Breast epithelium (tissue), 4 donors: ENCODE data around the gene LAG3. TPM values are rescaled to one million over a fixed set of nuclear protein-coding genes. Genes with fewer than 3 reads are reported as not detected.

Experiments used
- DNase-seq, 2 donors: peaks; one replicate each; pipeline ENCODE4 v3.0.0-alpha.2; 2019; ENCODE audit warnings: low spot score in 2 of 2
- H3K27ac ChIP-seq, 2 donors: fragments of 200-600 bp; sonication (generic) in 1 of 2; one replicate each; pipeline ENCODE4 v1.5.1; 2016 to 2019; ENCODE audit warnings: mild to moderate bottlenecking in 1 of 2
- H3K27me3 ChIP-seq, 2 donors: fragments of 200-600 bp; sonication (generic) in 1 of 2; one replicate each; pipeline versions ENCODE4 v1.5.1 to v1.6.0; 2017 to 2019; ENCODE audit warnings: control low read depth in 1 of 2, mild to moderate bottlenecking in 1 of 2
- H3K36me3 ChIP-seq: fragments of 200-600 bp; one replicate; pipeline ENCODE4 v1.5.1; 2019
- H3K4me1 ChIP-seq, 2 donors: fragments of 200-600 bp; sonication (generic); one replicate each; pipeline ENCODE4 v1.5.1; 2016 to 2019; ENCODE audit warnings: control low read depth in 1 of 2
- H3K4me3 ChIP-seq, 3 donors: fragments of 200-600 bp; sonication (generic); 1 replicate in 2 of 3; 2 replicates in 1 of 3; pipeline ENCODE4 v1.5.1; 2016 to 2019; ENCODE audit warnings: mild to moderate bottlenecking in 3 of 3, moderate library complexity in 2 of 3
- H3K9me3 ChIP-seq, 2 donors: fragments of 200-600 bp; sonication (generic) in 1 of 2; one replicate each; pipeline ENCODE4 v1.5.1; 2016 to 2019; ENCODE audit warnings: control low read depth in 1 of 2
- POLR2A ChIP-seq: fragments of 450-650 bp; IDR thresholded peaks from one replicate; pipeline ENCODE4 v1.6.1; 2016; ENCODE audit warnings: antibody characterized with exemption, mild to moderate bottlenecking, moderate library complexity
- POLR2AphosphoS5 ChIP-seq, 3 donors: sonication (generic); formaldehyde crosslinking; IDR thresholded peaks; one replicate each; pipeline ENCODE4 v1.6.1; 2017; ENCODE audit warnings: antibody characterized with exemption in 3 of 3
- intact Hi-C: fragments of 100-400 bp; cut with DNase I; formaldehyde crosslinking; loops from one replicate; pipeline ENCODE4 v1.15.1; 2023; ENCODE audit warnings: low total_unique reads
- total RNA-seq, 3 donors: library from RNA; depleted of rRNA; stranded (reverse); fragments of >200 nt; gene quantifications; one replicate each; pipeline ENCODE4 v1.1.0, GENCODE V29; 2016
- TF ChIP-seq, protein P1 (sequence below), 3 donors: fragments of 450-650 bp; IDR thresholded peaks; one replicate each; pipeline ENCODE4 v1.5.1; 2016 to 2017; ENCODE audit warnings: antibody characterized with exemption in 3 of 3, mild to moderate bottlenecking in 3 of 3, moderate library complexity in 3 of 3

Gene LAG3
- total RNA-seq, 3 donors from 2014 or later, result 0.44 to 1.3 (median 0.80) TPM

GRCh38 chr12:6820166-6820565, 47.8 kb downstream of the LAG3 start:
- intact Hi-C loops, result loop anchor here (10.0 kb wide), 1 partner anchor 205 kb away; no protein-coding TSS in a partner anchor
- Histone ChIP-seq H3K9me3 (no peaks in the 10 kb centered on the region), H3K27ac (no peak overlapping the region), H3K4me1 (peaks cover 0 to 2% of the 10 kb centered on the region in 2 donors), H3K4me3 (no peak overlapping the region), H3K27me3 (peaks cover 5 to 19% of the 10 kb centered on the region in 2 donors), H3K36me3 (no peaks in the 10 kb centered on the region)
- TF ChIP-seq, protein P1, sequence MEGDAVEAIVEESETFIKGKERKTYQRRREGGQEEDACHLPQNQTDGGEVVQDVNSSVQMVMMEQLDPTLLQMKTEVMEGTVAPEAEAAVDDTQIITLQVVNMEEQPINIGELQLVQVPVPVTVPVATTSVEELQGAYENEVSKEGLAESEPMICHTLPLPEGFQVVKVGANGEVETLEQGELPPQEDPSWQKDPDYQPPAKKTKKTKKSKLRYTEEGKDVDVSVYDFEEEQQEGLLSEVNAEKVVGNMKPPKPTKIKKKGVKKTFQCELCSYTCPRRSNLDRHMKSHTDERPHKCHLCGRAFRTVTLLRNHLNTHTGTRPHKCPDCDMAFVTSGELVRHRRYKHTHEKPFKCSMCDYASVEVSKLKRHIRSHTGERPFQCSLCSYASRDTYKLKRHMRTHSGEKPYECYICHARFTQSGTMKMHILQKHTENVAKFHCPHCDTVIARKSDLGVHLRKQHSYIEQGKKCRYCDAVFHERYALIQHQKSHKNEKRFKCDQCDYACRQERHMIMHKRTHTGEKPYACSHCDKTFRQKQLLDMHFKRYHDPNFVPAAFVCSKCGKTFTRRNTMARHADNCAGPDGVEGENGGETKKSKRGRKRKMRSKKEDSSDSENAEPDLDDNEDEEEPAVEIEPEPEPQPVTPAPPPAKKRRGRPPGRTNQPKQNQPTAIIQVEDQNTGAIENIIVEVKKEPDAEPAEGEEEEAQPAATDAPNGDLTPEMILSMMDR (IDR thresholded peaks at IDR 0.05), result no peak
- no peak for TF ChIP-seq POLR2AphosphoS5 (IDR thresholded peaks at IDR 0.05)
- TF ChIP-seq POLR2A, result no peak
- no peak for DNase-seq

- no peak for TF ChIP-seq POLR2AphosphoS5 (IDR thresholded peaks at IDR 0.05)
- TF ChIP-seq, protein P1 (IDR thresholded peaks at IDR 0.05), result no peak
- Histone ChIP-seq H3K27ac (peak within 1 kb of the TSS in 1 of 2 donors; percentile 48), H3K4me1 (peaks cover 0 to 4% of the 10 kb centered on the region in 2 donors), H3K27me3 (peaks cover 5 to 19% of the 10 kb centered on the region in 2 donors), H3K36me3 (no peaks in the 10 kb centered on the region), H3K4me3 (peak within 1 kb of the TSS; percentile 35 to 67 (median 48)), H3K9me3 (no peaks in the 10 kb centered on the region)
- DNase-seq, result no peak
- intact Hi-C loops, result loop anchor here (10.0 kb wide), 1 partner anchor 207 kb away; no protein-coding TSS in a partner anchor
Measured at GRCh38 chr12:6821591-6822425, 49.5 kb downstream of the LAG3 start, which contains the start of gene GPR162. Gene GPR162 (plus strand): TSS chr12:6821821. CDS start chr12:6823899, 2,078 bp downstream.

DNA sequence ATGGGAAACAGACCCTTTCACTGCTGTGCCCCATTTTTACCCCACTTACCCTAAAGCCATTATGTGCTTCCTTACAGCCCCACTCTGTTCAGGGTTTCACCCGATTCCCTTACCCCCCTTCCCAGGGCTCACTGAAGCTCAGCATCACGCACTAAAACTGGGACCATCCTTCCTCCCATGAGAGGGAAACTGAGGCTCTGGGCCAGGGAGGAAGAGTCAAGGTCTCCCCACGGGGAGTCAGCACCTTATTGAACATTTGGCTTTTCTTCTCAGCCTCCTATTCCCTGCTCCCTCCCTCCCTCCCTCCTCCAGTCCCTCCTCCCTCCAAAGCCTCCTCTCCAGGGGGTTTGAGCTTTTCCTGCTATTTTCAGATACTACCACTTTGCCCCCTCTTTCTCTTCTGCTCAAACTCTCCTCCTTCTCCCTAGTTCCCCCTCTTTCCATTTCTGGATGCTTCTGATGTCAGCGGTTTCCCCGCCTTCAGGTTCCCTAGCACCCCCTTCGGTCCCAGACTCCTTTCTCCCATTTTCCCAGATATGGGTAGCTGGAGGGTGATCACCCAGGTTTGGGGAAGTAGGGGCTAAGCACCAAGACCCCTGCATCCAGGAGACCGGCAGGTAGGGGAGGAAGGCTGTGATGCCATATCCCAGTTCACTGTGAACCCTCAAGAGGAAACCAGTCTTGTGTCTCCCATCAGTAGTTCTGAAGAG, 50.3 kb downstream of the LAG3 start:
- peaks cover 5 to 19% of the 10 kb centered on the region in 2 donors for H3K27me3 ChIP-seq
- DNase-seq, result no peak
- no peak overlapping the region for H3K27ac ChIP-seq
- peak overlapping the region in 1 of 3 donors; percentile 67 for H3K4me3 ChIP-seq
- H3K4me1 ChIP-seq, result peaks cover 0 to 9% of the 10 kb centered on the region in 2 donors
- intact Hi-C loops, result loop anchor here (10.0 kb wide), 1 partner anchor 208 kb away; no protein-coding TSS in a partner anchor
- H3K9me3 ChIP-seq, result no peaks in the 10 kb centered on the region
- TF ChIP-seq POLR2A (no peak), POLR2AphosphoS5 (IDR thresholded peaks at IDR 0.05) (no peak)
- TF ChIP-seq, protein P1 (IDR thresholded peaks at IDR 0.05), result no peak
- no peaks in the 10 kb centered on the region for H3K36me3 ChIP-seq

GRCh38 chr12:6823182-6824084, 51.1 kb downstream of the LAG3 start:
- Histone ChIP-seq H3K27ac (no peak overlapping the region), H3K9me3 (no peaks in the 10 kb centered on the region), H3K36me3 (no peaks in the 10 kb centered on the region), H3K27me3 (peaks cover 5 to 19% of the 10 kb centered on the region in 2 donors), H3K4me1 (peaks cover 0 to 9% of the 10 kb centered on the region in 2 donors), H3K4me3 (no peak overlapping the region)
- no peak for DNase-seq
- TF ChIP-seq POLR2AphosphoS5 (IDR thresholded peaks at IDR 0.05), result no peak
- TF ChIP-seq POLR2A, result no peak
- TF ChIP-seq, protein P1 (IDR thresholded peaks at IDR 0.05), result no peak
- intact Hi-C loops, result loop anchor here (10.0 kb wide), 1 partner anchor 209 kb away; no protein-coding TSS in a partner anchor
